H54 (cell line): Measurements from ENCODE around the gene AKAP11.

Source experiments
- DNase-seq: peaks from one replicate; pipeline ENCODE4 v3.0.0; 2011; ENCODE audit warnings: low spot score, mixed read lengths; ENCODE audit not compliant: insufficient read length
- FAIRE-seq: peaks from 3 replicates; lab custom pipeline; 2011; peaks lifted over from hg19 to GRCh38; lab: Jason Lieb, UNC
- POLR2A ChIP-seq: IDR thresholded peaks from 2 replicates; pipeline ENCODE4 v1.6.1; 2011; ENCODE audit warnings: low read depth, mild to moderate bottlenecking, low read length

Gene AKAP11

GRCh38 chr13:42333613-42334328, 61.8 kb downstream of the AKAP11 start:
- DNase-seq (peak; percentile 19), FAIRE-seq (peak; percentile 45)
- no peak for TF ChIP-seq POLR2A

- no peak for FAIRE-seq
- DNase-seq, result no peak
- no peak for TF ChIP-seq POLR2A
These were observed 62.4 kb downstream of the AKAP11 start for GRCh38 chr13:42334329-42334706.

GRCh38 chr13:42337808-42338600, 66.1 kb downstream of the AKAP11 start:
- DNase-seq (no peak), FAIRE-seq (no peak)
- TF ChIP-seq POLR2A, result no peak

- FAIRE-seq, result no peak
- no peak for TF ChIP-seq POLR2A
- DNase-seq, result no peak
These were observed 73.4 kb downstream of the AKAP11 start for GRCh38 chr13:42345367-42345766.

GRCh38 chr13:42348576-42348975, 76.6 kb downstream of the AKAP11 start:
- no peak for TF ChIP-seq POLR2A
- DNase-seq (no peak), FAIRE-seq (no peak)

- TF ChIP-seq POLR2A, result no peak
These were observed 78.2 kb downstream of the AKAP11 start for GRCh38 chr13:42350141-42350540.

GRCh38 chr13:42354241-42355091, 82.5 kb downstream of the AKAP11 start:
- TF ChIP-seq POLR2A, result no peak
- FAIRE-seq (no peak), DNase-seq (no peak)

More at GRCh38 chr13:42350141-42350540, 78.2 kb downstream of the AKAP11 start:
- no peak for FAIRE-seq
- DNase-seq, result no peak

GRCh38 chr13:42355092-42355485, 83.1 kb downstream of the AKAP11 start:
- no peak for FAIRE-seq
- no peak for TF ChIP-seq POLR2A
- DNase-seq, result no peak

- no peak for FAIRE-seq
- TF ChIP-seq POLR2A, result no peak
These were observed 83.7 kb downstream of the AKAP11 start for GRCh38 chr13:42355491-42356183.

GRCh38 chr13:42356184-42356575, 84.2 kb downstream of the AKAP11 start:
- no peak for TF ChIP-seq POLR2A
- DNase-seq (no peak), FAIRE-seq (no peak)

More at GRCh38 chr13:42355491-42356183, 83.7 kb downstream of the AKAP11 start:
- no peak for DNase-seq

GRCh38 chr13:42360046-42360574, 88.2 kb downstream of the AKAP11 start:
- no peak for FAIRE-seq

GRCh38 chr13:42361701-42362100, 89.7 kb downstream of the AKAP11 start:
- FAIRE-seq (no peak), DNase-seq (no peak)
- TF ChIP-seq POLR2A, result no peak

More at GRCh38 chr13:42360046-42360574, 88.2 kb downstream of the AKAP11 start:
- no peak for TF ChIP-seq POLR2A
- DNase-seq, result no peak

GRCh38 chr13:42363941-42364612, 92.1 kb downstream of the AKAP11 start:
- DNase-seq (peak; percentile 26), FAIRE-seq (no peak)
- no peak for TF ChIP-seq POLR2A
